ENCODE results near the gene LRP6. TPM values are rescaled to one million over a fixed set of nuclear protein-coding genes. Genes with fewer than 3 reads are reported as not detected.

Gene LRP6
- total and polyA plus RNA-seq, 2 of the 13 experiments (the other 11 are each of a cell fraction or from before 2014, with no cell fraction given): 33.8 to 42.0 TPM

DNA sequence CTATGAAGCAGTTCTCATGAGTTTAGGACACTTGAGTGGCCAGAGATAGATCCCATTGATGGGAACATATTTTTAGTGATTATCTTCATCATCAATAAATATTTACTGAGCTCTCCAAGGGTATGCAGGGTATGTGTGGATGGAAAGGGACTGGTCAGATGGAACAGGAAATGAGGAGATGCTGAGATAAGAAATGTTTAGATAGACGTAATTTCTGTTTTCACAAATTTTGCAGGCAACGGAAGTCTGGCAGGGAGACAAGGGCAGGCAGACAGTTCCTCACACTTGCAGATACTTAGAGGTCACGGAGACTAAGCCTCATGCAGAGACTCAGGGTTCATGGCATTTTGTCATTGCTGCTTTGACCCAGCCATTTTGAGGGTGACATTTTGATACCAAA lies 171.8 kb downstream of the LRP6 start (continued):
- TF ChIP-seq ZNF350 (CRISPR knock-in tag; IDR thresholded peaks at IDR 0.05; ENCODE audit: borderline replicate concordance, low read depth) (no peak), ZNF781 (CRISPR knock-in tag; IDR thresholded peaks at IDR 0.05; ENCODE audit: borderline replicate concordance, not compliant biosample characterization) (no peak), ZNF563 (CRISPR knock-in tag; IDR thresholded peaks at IDR 0.05) (no peak), ZNF646 (CRISPR knock-in tag; IDR thresholded peaks at IDR 0.05) (no peak), CEBPZ (IDR thresholded peaks at IDR 0.05; ENCODE audit: low read length) (no peak), CENPBD1 (CRISPR knock-in tag; IDR thresholded peaks at IDR 0.05; ENCODE audit: borderline replicate concordance, low read depth) (no peak), ZBTB34 (CRISPR knock-in tag; IDR thresholded peaks at IDR 0.05) (no peak), ZSCAN29 (CRISPR knock-in tag; conservative IDR thresholded peaks at IDR 0.05) (no peak), ZFAT (CRISPR knock-in tag; conservative IDR thresholded peaks at IDR 0.05) (no peak)
- TF ChIP-seq, protein P1, sequence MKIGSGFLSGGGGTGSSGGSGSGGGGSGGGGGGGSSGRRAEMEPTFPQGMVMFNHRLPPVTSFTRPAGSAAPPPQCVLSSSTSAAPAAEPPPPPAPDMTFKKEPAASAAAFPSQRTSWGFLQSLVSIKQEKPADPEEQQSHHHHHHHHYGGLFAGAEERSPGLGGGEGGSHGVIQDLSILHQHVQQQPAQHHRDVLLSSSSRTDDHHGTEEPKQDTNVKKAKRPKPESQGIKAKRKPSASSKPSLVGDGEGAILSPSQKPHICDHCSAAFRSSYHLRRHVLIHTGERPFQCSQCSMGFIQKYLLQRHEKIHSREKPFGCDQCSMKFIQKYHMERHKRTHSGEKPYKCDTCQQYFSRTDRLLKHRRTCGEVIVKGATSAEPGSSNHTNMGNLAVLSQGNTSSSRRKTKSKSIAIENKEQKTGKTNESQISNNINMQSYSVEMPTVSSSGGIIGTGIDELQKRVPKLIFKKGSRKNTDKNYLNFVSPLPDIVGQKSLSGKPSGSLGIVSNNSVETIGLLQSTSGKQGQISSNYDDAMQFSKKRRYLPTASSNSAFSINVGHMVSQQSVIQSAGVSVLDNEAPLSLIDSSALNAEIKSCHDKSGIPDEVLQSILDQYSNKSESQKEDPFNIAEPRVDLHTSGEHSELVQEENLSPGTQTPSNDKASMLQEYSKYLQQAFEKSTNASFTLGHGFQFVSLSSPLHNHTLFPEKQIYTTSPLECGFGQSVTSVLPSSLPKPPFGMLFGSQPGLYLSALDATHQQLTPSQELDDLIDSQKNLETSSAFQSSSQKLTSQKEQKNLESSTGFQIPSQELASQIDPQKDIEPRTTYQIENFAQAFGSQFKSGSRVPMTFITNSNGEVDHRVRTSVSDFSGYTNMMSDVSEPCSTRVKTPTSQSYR (CRISPR knock-in tag; IDR thresholded peaks at IDR 0.05; ENCODE audit: borderline replicate concordance): no peak
- TF ChIP-seq, protein P2, sequence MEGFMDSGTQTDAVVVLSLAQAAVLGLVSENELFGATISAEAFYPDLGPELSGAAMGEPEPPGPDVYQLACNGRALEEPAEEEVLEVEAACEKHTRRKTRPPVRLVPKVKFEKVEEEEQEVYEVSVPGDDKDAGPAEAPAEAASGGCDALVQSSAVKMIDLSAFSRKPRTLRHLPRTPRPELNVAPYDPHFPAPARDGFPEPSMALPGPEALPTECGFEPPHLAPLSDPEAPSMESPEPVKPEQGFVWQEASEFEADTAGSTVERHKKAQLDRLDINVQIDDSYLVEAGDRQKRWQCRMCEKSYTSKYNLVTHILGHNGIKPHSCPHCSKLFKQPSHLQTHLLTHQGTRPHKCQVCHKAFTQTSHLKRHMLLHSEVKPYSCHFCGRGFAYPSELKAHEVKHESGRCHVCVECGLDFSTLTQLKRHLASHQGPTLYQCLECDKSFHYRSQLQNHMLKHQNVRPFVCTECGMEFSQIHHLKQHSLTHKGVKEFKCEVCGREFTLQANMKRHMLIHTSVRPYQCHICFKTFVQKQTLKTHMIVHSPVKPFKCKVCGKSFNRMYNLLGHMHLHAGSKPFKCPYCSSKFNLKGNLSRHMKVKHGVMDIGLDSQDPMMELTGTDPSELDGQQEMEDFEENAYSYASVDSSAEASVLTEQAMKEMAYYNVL (CRISPR knock-in tag; IDR thresholded peaks at IDR 0.05; ENCODE audit: borderline replicate concordance): no peak

All from HepG2 (cell line).